ENCODE measurements around the gene BNC2.

GRCh38 chr9:16591092-16591491 is 279.4 kb downstream of the BNC2 start:
- TF ChIP-seq EZH2 (IDR thresholded peaks at IDR 0.05; ENCODE audit: low read length, unreplicated experiment) (no peak), CTCF (conservative IDR thresholded peaks at IDR 0.05; ENCODE audit: low read depth, low read length) (no peak), EZH2phosphoT487 (IDR thresholded peaks at IDR 0.05; ENCODE audit: borderline replicate concordance, low read length) (no peak)
